Measurements from ENCODE around the gene CYP8B1. TPM values are rescaled to one million over a fixed set of nuclear protein-coding genes. Genes with fewer than 3 reads are reported as not detected.

The CYP8B1 gene
- total and polyA plus RNA-seq, 4 donors, result 0.10 TPM; not detected in 3

DNA sequence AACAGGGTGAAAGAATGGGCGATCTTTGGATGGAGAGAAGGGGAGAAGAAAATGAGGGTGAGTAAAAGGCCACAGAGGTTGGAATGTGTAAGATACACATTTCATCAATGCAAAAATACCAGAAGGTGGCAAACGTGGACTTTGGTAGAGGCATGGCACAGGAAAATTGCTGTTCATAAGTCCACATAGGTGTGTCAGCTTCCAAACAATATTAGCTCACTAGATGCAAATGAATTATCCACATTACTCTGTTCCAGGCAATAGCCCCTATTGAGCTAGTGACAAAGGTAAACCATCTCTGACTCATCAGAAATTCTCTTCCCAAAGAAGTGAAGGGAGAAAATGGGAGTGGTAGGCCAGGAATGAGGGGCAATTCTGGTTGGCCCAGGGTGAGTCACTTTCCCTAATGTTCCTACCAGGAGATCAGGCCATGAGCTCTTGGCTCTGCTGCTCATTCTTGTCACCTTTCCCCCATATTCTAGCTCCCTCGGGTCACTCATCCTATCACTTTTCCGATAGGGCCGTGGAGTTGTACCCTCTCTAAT, 46.5 kb downstream of the CYP8B1 start:
- H3K4me1 ChIP-seq (ENCODE audit: control insufficient read depth in 1 of 2, insufficient read depth in 2 of 2, low read length in 2 of 2), result no peaks in the 10 kb centered on the region
- WGBS, 2 donors, result 91 to 92% methylated on average over 5 of the region's 5 CpGs
- H3K36me3 ChIP-seq (ENCODE audit: control insufficient read depth in 1 of 2, insufficient read depth in 2 of 2, low read length in 1 of 2), result no peaks in the 10 kb centered on the region
- no peaks in the 10 kb centered on the region for H3K9me3 ChIP-seq (ENCODE audit: control insufficient read depth, low read length)
- no peak overlapping the region for H3K27ac ChIP-seq (ENCODE audit: low read depth in 1 of 2, low read length in 2 of 2)
- DNase-seq (no peak), ATAC-seq (ENCODE audit: low FRiP score) (no peak)
- peaks cover 0 to 2% of the 10 kb centered on the region in 2 donors for H3K27me3 ChIP-seq (ENCODE audit: control insufficient read depth in 1 of 2, insufficient read depth in 2 of 2, low read length in 1 of 2)
- no peak overlapping the region for H3K4me3 ChIP-seq (ENCODE audit: low read length in 2 of 2)
- intact Hi-C loops (cut with DNase I), result no loop called here

DNA sequence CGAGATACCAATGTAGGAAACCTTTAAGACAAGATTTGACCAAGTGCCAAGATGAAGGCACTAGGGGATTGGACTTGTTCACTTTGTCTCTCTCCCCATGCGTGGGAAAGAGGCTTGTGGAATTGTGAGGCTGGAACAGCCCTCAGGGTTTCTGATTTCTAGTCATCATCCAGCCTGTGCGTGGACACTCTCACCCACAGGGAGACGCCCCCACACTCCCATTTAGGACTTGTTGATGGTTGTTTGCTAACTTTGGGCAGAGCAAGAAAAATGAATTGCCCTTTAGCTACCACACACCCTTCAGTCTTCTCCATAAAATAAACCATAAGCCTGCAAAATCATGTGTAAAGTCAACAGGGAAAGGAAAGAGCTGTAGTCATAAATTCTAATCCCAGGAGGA, 48.0 kb downstream of the CYP8B1 start:
- no peaks in the 10 kb centered on the region for H3K4me1 ChIP-seq (ENCODE audit: control insufficient read depth in 1 of 2, insufficient read depth in 2 of 2, low read length in 2 of 2)
- intact Hi-C loops (cut with DNase I), result no loop called here
- no peaks in the 10 kb centered on the region for H3K9me3 ChIP-seq (ENCODE audit: control insufficient read depth, low read length)
- no peak overlapping the region for H3K27ac ChIP-seq (ENCODE audit: low read depth in 1 of 2, low read length in 2 of 2)
- ATAC-seq (ENCODE audit: low FRiP score), result no peak
- no peak for DNase-seq
- WGBS, 2 donors, result 69 to 76% methylated on average over 4 of the region's 4 CpGs
- H3K36me3 ChIP-seq (ENCODE audit: control insufficient read depth in 1 of 2, insufficient read depth in 2 of 2, low read length in 1 of 2), result no peaks in the 10 kb centered on the region
- peaks cover 0 to 2% of the 10 kb centered on the region in 2 donors for H3K27me3 ChIP-seq (ENCODE audit: control insufficient read depth in 1 of 2, insufficient read depth in 2 of 2, low read length in 1 of 2)
- no peak overlapping the region for H3K4me3 ChIP-seq (ENCODE audit: low read length in 2 of 2)

- H3K27me3 ChIP-seq (ENCODE audit: control insufficient read depth in 1 of 2, insufficient read depth in 2 of 2, low read length in 1 of 2), result peaks cover 0 to 2% of the 10 kb centered on the region in 2 donors
- H3K27ac ChIP-seq (ENCODE audit: low read depth in 1 of 2, low read length in 2 of 2), result no peak overlapping the region
- no peaks in the 10 kb centered on the region for H3K4me1 ChIP-seq (ENCODE audit: control insufficient read depth in 1 of 2, insufficient read depth in 2 of 2, low read length in 2 of 2)
- DNase-seq (no peak), ATAC-seq (ENCODE audit: low FRiP score) (no peak)
- H3K9me3 ChIP-seq (ENCODE audit: control insufficient read depth, low read length), result no peaks in the 10 kb centered on the region
- intact Hi-C loops (cut with DNase I), result no loop called here
- H3K36me3 ChIP-seq (ENCODE audit: control insufficient read depth in 1 of 2, insufficient read depth in 2 of 2, low read length in 1 of 2), result no peaks in the 10 kb centered on the region
- no peak overlapping the region for H3K4me3 ChIP-seq (ENCODE audit: low read length in 2 of 2)
These were observed 48.7 kb downstream of the CYP8B1 start for GRCh38 chr3:42827023-42827422.

DNA sequence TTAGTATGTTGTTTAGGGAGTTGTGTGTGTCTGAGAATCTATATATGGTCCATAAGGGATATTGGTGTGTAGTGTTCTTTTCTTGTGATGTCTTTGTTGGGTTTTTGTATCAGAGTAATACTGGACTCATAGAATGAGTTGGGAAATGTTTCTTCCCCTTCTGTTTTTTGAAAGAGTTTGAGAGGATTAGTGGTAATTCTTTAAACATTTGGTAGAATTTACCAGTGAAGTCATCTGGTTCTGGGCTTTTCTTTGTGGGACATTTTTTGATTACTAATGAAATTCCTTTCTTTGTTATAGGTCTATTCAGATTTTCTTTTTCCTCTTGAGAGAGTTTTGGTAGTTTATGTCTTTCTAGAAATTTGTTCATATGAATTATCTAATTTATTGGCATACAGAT, 49.5 kb downstream of the CYP8B1 start:
- DNase-seq (no peak), ATAC-seq (ENCODE audit: low FRiP score) (no peak)
- intact Hi-C loops (cut with DNase I), result no loop called here
- H3K27me3 ChIP-seq (ENCODE audit: control insufficient read depth in 1 of 2, insufficient read depth in 2 of 2, low read length in 1 of 2), result peaks cover 0 to 2% of the 10 kb centered on the region in 2 donors
- no peaks in the 10 kb centered on the region for H3K36me3 ChIP-seq (ENCODE audit: control insufficient read depth in 1 of 2, insufficient read depth in 2 of 2, low read length in 1 of 2)
- H3K9me3 ChIP-seq (ENCODE audit: control insufficient read depth, low read length), result no peaks in the 10 kb centered on the region
- no peak overlapping the region for H3K27ac ChIP-seq (ENCODE audit: low read depth in 1 of 2, low read length in 2 of 2)
- no peaks in the 10 kb centered on the region for H3K4me1 ChIP-seq (ENCODE audit: control insufficient read depth in 1 of 2, insufficient read depth in 2 of 2, low read length in 2 of 2)
- H3K4me3 ChIP-seq (ENCODE audit: low read length in 2 of 2), result no peak overlapping the region

DNA sequence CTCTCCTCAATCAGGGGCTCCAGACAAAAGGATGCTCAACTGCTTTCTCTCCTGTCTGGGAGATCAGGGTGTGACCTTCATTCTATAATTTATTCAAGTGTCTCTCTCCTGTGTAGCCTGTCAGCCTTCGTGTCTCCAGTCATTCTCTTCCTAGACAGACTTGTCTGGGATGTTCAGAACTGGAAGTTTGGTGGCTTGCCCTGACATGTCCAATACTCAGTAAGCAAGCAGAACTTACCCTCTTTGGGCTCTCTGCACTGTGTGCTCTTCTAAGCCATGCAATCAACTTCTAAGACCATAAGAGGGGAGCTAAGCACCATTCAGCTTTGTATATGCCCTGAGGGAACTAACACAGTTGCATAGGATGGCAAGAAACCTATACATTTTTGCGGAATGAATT, 52.3 kb downstream of the CYP8B1 start:
- peaks cover 0 to 1% of the 10 kb centered on the region in 2 donors for H3K27me3 ChIP-seq (ENCODE audit: control insufficient read depth in 1 of 2, insufficient read depth in 2 of 2, low read length in 1 of 2)
- no peaks in the 10 kb centered on the region for H3K4me1 ChIP-seq (ENCODE audit: control insufficient read depth in 1 of 2, insufficient read depth in 2 of 2, low read length in 2 of 2)
- H3K9me3 ChIP-seq (ENCODE audit: control insufficient read depth, low read length), result no peaks in the 10 kb centered on the region
- DNase-seq (no peak), ATAC-seq (ENCODE audit: low FRiP score) (no peak)
- no peaks in the 10 kb centered on the region for H3K36me3 ChIP-seq (ENCODE audit: control insufficient read depth in 1 of 2, insufficient read depth in 2 of 2, low read length in 1 of 2)
- 75 to 84% methylated on average over 2 of the region's 2 CpGs for WGBS, 2 donors
- H3K27ac ChIP-seq (ENCODE audit: low read depth in 1 of 2, low read length in 2 of 2), result no peak overlapping the region
- H3K4me3 ChIP-seq (ENCODE audit: low read length in 2 of 2), result no peak overlapping the region
- intact Hi-C loops (cut with DNase I), result no loop called here

DNA sequence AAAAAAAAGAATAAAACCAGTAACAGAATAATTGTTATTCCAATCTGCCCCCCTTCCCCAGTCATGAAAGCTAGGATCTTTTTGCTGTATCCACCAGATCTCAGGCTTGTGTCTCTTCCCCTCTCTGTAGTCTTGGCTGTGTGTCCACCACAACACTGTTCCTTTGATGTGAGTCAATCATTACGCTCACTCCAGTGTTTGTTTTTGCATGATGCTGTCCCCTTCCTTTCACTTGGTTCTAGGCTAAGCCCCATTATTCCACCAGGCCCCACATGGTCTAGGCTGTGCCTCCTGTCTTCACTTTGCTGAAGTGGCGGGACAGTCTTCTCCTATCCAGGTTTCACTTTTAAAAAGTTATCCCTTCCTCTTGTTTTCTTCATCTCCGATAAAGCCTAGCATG, 52.9 kb downstream of the CYP8B1 start:
- no peaks in the 10 kb centered on the region for H3K27me3 ChIP-seq (ENCODE audit: control insufficient read depth in 1 of 2, insufficient read depth in 2 of 2, low read length in 1 of 2)
- intact Hi-C loops (cut with DNase I), result no loop called here
- ATAC-seq (ENCODE audit: low FRiP score) (no peak), DNase-seq (no peak)
- WGBS, 2 donors, result 95% methylated on average over 3 of the region's 3 CpGs
- no peak overlapping the region for H3K4me3 ChIP-seq (ENCODE audit: low read length in 2 of 2)
- H3K36me3 ChIP-seq (ENCODE audit: control insufficient read depth in 1 of 2, insufficient read depth in 2 of 2, low read length in 1 of 2), result no peaks in the 10 kb centered on the region
- H3K4me1 ChIP-seq (ENCODE audit: control insufficient read depth in 1 of 2, insufficient read depth in 2 of 2, low read length in 2 of 2), result no peaks in the 10 kb centered on the region
- no peak overlapping the region for H3K27ac ChIP-seq (ENCODE audit: low read depth in 1 of 2, low read length in 2 of 2)
- H3K9me3 ChIP-seq (ENCODE audit: control insufficient read depth, low read length), result no peaks in the 10 kb centered on the region

Other genes starting within 250 kb of the CYP8B1 start
- 10 to 100 TPM; 72.4 to 82.0 TPM for gene ZBTB47, start 222.2 kb downstream of the CYP8B1 start, total RNA-seq
- gene ZBTB47, start 222.2 kb downstream of the CYP8B1 start, polyA plus RNA-seq, result 10 to 100 TPM; 42.3 to 77.1 TPM
- not detected for gene KLHL40, start 190.3 kb downstream of the CYP8B1 start, total RNA-seq
- gene KLHL40, start 190.3 kb downstream of the CYP8B1 start, polyA plus RNA-seq, result under 1 TPM in 1 of 2 donors, not detected in 1; 0.26 TPM
- not detected for gene HHATL, start 173.1 kb downstream of the CYP8B1 start, total RNA-seq
- gene HHATL, start 173.1 kb downstream of the CYP8B1 start, polyA plus RNA-seq, result 1 to 10 TPM; 1.4 to 1.5 TPM
- gene CCDC13, start 102.6 kb downstream of the CYP8B1 start, total RNA-seq, result 1 to 10 TPM; 1.3 to 2.5 TPM
- 1 to 10 TPM; 1.2 to 3.1 TPM for gene CCDC13, start 102.6 kb downstream of the CYP8B1 start, polyA plus RNA-seq
- gene HIGD1A, start 71.4 kb downstream of the CYP8B1 start, total RNA-seq, result 10 to 100 TPM; 61.4 to 84.9 TPM
- gene HIGD1A, start 71.4 kb downstream of the CYP8B1 start, polyA plus RNA-seq, result 100 to 1,000 TPM; 175 to 337 TPM
- 1 to 10 TPM; 3.1 to 7.8 TPM for gene ACKR2, start 66.4 kb downstream of the CYP8B1 start, total RNA-seq
- gene ACKR2, start 66.4 kb downstream of the CYP8B1 start, polyA plus RNA-seq, result under 1 TPM in 1 of 2 donors, not detected in 1; 0.26 TPM
- 10 to 100 TPM; 13.0 to 18.1 TPM for gene ZNF662, start 30.3 kb upstream of the CYP8B1 start, total RNA-seq
- gene ZNF662, start 30.3 kb upstream of the CYP8B1 start, polyA plus RNA-seq, result 1 to 10 TPM; 1.0 to 9.8 TPM
- 10 to 100 TPM; 12.2 to 33.7 TPM for gene GASK1A, start 103.4 kb upstream of the CYP8B1 start, total RNA-seq
- 1 to 10 TPM in 1 of 2 donors, under 1 TPM in 1; 0.38 to 3.7 TPM for gene GASK1A, start 103.4 kb upstream of the CYP8B1 start, polyA plus RNA-seq
- 10 to 100 TPM in 1 of 2 donors, 1 to 10 TPM in 1; 9.0 to 12.0 TPM for gene POMGNT2, start 230.2 kb upstream of the CYP8B1 start, total RNA-seq
- gene POMGNT2, start 230.2 kb upstream of the CYP8B1 start, polyA plus RNA-seq, result 1 to 10 TPM; 2.8 to 8.2 TPM